ENCODE measurements around the gene TBC1D16. TPM values are rescaled to one million over a fixed set of nuclear protein-coding genes. Genes with fewer than 3 reads are reported as not detected.
A peak's percentile ranks its signal among the peaks of the same experiment; 100 is the strongest.

TBC1D16 gene
- total RNA-seq, 1 experiment from 2014 or later = 55.4 TPM

DNA sequence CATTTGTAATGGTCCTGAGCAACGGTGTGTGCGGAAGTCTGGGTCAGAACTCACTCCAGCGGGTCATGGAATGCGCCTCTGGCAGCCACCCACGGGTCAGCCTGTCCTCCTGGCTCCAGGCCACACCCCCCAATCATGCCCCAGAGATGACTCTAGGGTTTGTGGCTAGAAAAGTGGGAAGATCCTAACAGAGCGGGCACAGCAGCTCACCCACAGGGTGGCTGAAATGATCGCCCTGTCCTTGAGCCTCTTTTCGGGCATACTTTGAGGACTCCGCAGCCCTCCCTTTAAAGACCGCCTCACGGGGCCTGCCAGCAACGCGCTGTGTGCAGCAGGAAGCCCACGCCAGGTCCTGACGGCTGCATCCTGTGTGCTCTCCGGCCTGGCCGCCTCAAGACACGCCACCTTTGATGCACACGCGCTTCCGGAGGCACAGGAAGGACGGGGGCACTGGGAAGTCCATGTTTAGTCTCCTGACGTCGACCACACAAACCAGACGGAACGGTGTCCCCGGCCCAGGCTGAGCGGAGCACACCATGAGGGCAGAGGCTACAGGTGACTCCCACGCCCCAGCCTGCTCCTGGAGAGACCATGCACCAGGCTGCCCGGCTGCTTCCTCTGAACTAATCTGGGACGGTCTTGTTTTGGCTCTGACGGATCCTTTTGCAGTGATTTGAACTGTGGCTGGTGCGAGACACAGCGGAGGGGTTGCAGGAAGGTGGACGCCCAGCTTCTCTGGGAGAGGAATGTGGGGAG, 92.9 kb downstream of the TBC1D16 start:
- intact Hi-C loops (cut with micrococcal nuclease; ENCODE audit: unreplicated experiment) = no loop called here
- Histone ChIP-seq H3K9me3 (no peaks in the 10 kb centered on the region), H3K36me3 (ENCODE audit: control insufficient read depth, insufficient read depth, low read length) (no peaks in the 10 kb centered on the region; the same call in none of the 2 replicates), H3K4me3 (ENCODE audit: low read depth, low read length) (no peak overlapping the region), H3K4me1 (no peaks in the 10 kb centered on the region), H3K27me3 (replicated peaks; ENCODE audit: control insufficient read depth, insufficient read depth, low read length) (no peaks in the 10 kb centered on the region)
- no peaks in the 10 kb centered on the region for H3K27me3 Mint-ChIP-seq (ENCODE audit: insufficient read depth, unreplicated experiment)
- H3K9me3 Mint-ChIP-seq (ENCODE audit: unreplicated experiment) = no peaks in the 10 kb centered on the region
- H3K4me1 Mint-ChIP-seq (ENCODE audit: low read depth, unreplicated experiment) = no peaks in the 10 kb centered on the region
- ChIA-PET CTCF (no interaction called here), POLR2A (no interaction called here)
- H3K36me3 Mint-ChIP-seq (ENCODE audit: insufficient read depth, unreplicated experiment) = no peaks in the 10 kb centered on the region
- H3K27ac Mint-ChIP-seq (ENCODE audit: unreplicated experiment) = peak overlapping the region; percentile 45
- TF ChIP-seq, protein P1, sequence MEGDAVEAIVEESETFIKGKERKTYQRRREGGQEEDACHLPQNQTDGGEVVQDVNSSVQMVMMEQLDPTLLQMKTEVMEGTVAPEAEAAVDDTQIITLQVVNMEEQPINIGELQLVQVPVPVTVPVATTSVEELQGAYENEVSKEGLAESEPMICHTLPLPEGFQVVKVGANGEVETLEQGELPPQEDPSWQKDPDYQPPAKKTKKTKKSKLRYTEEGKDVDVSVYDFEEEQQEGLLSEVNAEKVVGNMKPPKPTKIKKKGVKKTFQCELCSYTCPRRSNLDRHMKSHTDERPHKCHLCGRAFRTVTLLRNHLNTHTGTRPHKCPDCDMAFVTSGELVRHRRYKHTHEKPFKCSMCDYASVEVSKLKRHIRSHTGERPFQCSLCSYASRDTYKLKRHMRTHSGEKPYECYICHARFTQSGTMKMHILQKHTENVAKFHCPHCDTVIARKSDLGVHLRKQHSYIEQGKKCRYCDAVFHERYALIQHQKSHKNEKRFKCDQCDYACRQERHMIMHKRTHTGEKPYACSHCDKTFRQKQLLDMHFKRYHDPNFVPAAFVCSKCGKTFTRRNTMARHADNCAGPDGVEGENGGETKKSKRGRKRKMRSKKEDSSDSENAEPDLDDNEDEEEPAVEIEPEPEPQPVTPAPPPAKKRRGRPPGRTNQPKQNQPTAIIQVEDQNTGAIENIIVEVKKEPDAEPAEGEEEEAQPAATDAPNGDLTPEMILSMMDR (IDR thresholded peaks at IDR 0.05; ENCODE audit: insufficient read depth in 1 of 2, low read depth in 1 of 2, low read length in 1 of 2, severe bottlenecking in 1 of 2, unreplicated experiment in 1 of 2) = no peak
- peak in 1 of 2 experiments; percentile 23 for DNase-seq
- BruUV-seq (replicated peaks) = no TSS peak
- H3K4me3 Mint-ChIP-seq (ENCODE audit: unreplicated experiment) = no peak overlapping the region

DNA sequence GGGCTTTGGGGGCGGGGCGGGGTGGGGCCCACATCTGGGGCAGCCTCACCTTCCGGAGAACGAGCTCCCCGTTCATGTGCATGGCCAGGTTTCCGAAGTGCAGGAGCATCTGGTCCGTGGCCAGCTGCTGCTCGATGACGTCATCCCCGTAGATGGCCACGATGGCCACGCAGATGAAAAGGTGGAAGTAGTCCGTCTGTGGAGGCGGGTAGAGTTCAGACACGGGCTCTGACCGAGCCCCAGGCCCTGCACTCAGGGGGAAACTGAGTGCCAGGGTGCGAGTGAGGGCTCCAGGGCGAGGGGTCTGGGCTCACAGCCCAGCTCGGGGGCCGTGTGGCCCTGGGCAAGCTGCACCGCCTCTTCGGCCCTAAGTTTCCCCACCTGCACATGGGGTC, 93.7 kb downstream of the TBC1D16 start:
- H3K36me3 Mint-ChIP-seq (ENCODE audit: insufficient read depth, unreplicated experiment) = no peaks in the 10 kb centered on the region
- no peaks in the 10 kb centered on the region for H3K9me3 Mint-ChIP-seq (ENCODE audit: unreplicated experiment)
- no TSS peak for BruUV-seq (replicated peaks)
- ChIA-PET CTCF (no interaction called here), POLR2A (no interaction called here)
- Histone ChIP-seq H3K36me3 (ENCODE audit: control insufficient read depth, insufficient read depth, low read length) (no peaks in the 10 kb centered on the region; the same call in 1 of the 2 replicates), H3K9me3 (no peaks in the 10 kb centered on the region), H3K4me1 (no peaks in the 10 kb centered on the region), H3K4me3 (ENCODE audit: low read depth, low read length) (no peak overlapping the region), H3K27me3 (replicated peaks; ENCODE audit: control insufficient read depth, insufficient read depth, low read length) (no peaks in the 10 kb centered on the region)
- H3K27me3 Mint-ChIP-seq (ENCODE audit: insufficient read depth, unreplicated experiment) = no peaks in the 10 kb centered on the region
- intact Hi-C loops (cut with micrococcal nuclease; ENCODE audit: unreplicated experiment) = no loop called here
- no peak overlapping the region for H3K27ac Mint-ChIP-seq (ENCODE audit: unreplicated experiment)
- TF ChIP-seq, protein P1 (IDR thresholded peaks at IDR 0.05; ENCODE audit: insufficient read depth in 1 of 2, low read depth in 1 of 2, low read length in 1 of 2, severe bottlenecking in 1 of 2, unreplicated experiment in 1 of 2) = no peak
- no peak overlapping the region for H3K4me3 Mint-ChIP-seq (ENCODE audit: unreplicated experiment)
- no peaks in the 10 kb centered on the region for H3K4me1 Mint-ChIP-seq (ENCODE audit: low read depth, unreplicated experiment)
- peak in 1 of 2 experiments; percentile 23 for DNase-seq

DNA sequence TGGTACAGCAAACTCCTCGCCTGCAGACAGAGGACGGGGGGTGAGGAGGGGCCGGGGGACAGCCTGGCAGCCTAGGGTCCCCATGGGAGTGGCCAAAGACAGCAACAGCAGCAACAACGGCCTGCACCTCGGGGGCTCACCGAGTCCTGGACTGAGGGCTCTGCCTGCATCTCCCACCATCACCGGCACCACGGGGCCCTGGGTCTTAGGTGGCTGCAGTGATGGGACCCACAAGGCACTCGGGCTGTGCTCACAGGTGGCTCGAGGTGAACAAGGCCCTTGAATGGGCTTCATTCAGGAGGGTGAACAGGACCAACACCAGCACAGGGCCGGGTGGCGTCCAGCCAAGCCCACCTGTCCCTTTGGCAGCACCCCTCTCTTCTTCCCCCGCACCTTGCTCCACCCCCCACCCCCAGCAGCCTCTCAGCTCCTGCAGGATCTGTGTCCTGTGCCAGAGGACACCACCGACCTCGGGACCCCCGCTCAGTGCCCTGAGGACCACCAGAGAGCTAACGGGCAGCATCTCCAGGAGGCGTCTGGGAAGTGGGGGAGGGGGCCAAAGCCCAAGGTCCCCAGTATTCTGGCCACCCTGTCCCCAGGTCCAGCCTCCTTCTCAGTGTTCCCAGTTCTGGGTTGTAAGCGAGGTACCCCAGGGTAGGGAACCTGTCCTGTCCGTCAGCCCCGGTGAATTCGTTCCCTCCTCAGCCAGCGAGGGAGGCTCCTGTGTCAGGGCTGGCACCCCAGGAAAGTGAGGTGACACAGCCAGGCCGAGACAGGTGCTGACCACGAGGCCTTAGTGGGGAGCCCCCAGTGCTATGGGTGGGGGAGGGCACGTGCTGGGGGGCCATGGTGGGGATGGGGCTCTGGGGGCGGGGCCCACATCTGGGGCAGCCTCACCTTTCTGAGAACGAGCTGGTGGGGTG, 94.3 kb downstream of the TBC1D16 start:
- no peaks in the 10 kb centered on the region for H3K4me1 Mint-ChIP-seq (ENCODE audit: low read depth, unreplicated experiment)
- no peaks in the 10 kb centered on the region; the same call in 1 of the 2 replicates for H3K36me3 ChIP-seq (ENCODE audit: control insufficient read depth, insufficient read depth, low read length)
- H3K9me3 Mint-ChIP-seq (ENCODE audit: unreplicated experiment) = no peaks in the 10 kb centered on the region
- TF ChIP-seq, protein P1 (IDR thresholded peaks at IDR 0.05; ENCODE audit: insufficient read depth in 1 of 2, low read depth in 1 of 2, low read length in 1 of 2, severe bottlenecking in 1 of 2, unreplicated experiment in 1 of 2) = no peak
- no peaks in the 10 kb centered on the region for H3K4me1 ChIP-seq
- BruUV-seq (replicated peaks) = no TSS peak
- H3K9me3 ChIP-seq = no peaks in the 10 kb centered on the region
- no peaks in the 10 kb centered on the region for H3K27me3 Mint-ChIP-seq (ENCODE audit: insufficient read depth, unreplicated experiment)
- peak in 1 of 2 experiments; percentile 30 for DNase-seq
- H3K27me3 ChIP-seq (replicated peaks; ENCODE audit: control insufficient read depth, insufficient read depth, low read length) = no peaks in the 10 kb centered on the region
- no peak overlapping the region for H3K27ac Mint-ChIP-seq (ENCODE audit: unreplicated experiment)
- no peak overlapping the region for H3K4me3 Mint-ChIP-seq (ENCODE audit: unreplicated experiment)
- ChIA-PET CTCF (no interaction called here), POLR2A (no interaction called here)
- intact Hi-C loops (cut with micrococcal nuclease; ENCODE audit: unreplicated experiment) = no loop called here
- no peaks in the 10 kb centered on the region for H3K36me3 Mint-ChIP-seq (ENCODE audit: insufficient read depth, unreplicated experiment)
- H3K4me3 ChIP-seq (ENCODE audit: low read depth, low read length) = no peak overlapping the region
